GM19438 (cell line): Measurements from ENCODE around the gene ANGPTL5.
"Not testable (repeated sequence)": the region's sequence is repeated elsewhere in the genome, so short reads cannot be mapped to it uniquely, and the experiment has no call there.

Experiments used
- ATAC-seq: cut with Tn5 transposase; IDR thresholded peaks from one replicate; pipeline ENCODE4 v1.9.1; 2021; ENCODE audit warnings: low read depth; ENCODE audit not compliant: unreplicated experiment

Gene ANGPTL5

GRCh38 chr11:101916422-101916821 lies at the start of gene ANGPTL5:
ANGPTL5 (minus strand) TSS chr11:101916522; CDS start chr11:101907909, 8,613 bp downstream.
- no peak for ATAC-seq

- not testable (repeated sequence) for ATAC-seq
Measured at GRCh38 chr11:101964200-101964599, 47.9 kb upstream of the ANGPTL5 start.

GRCh38 chr11:101960231-101960630 lies 43.9 kb upstream of the ANGPTL5 start:
- ATAC-seq: no peak

GRCh38 chr11:101955701-101956100 lies 39.4 kb upstream of the ANGPTL5 start:
- ATAC-seq: no peak

GRCh38 chr11:101955278-101955677 lies 39.0 kb upstream of the ANGPTL5 start:
- ATAC-seq: no peak

- ATAC-seq: no peak
Measured at GRCh38 chr11:101949680-101950220, 33.4 kb upstream of the ANGPTL5 start.

- ATAC-seq: no peak
Measured at GRCh38 chr11:101945448-101945847, 29.1 kb upstream of the ANGPTL5 start.

GRCh38 chr11:101944923-101945322 lies 28.6 kb upstream of the ANGPTL5 start:
- ATAC-seq: no peak

GRCh38 chr11:101940901-101941520 lies 24.7 kb upstream of the ANGPTL5 start:
- ATAC-seq: no peak

GRCh38 chr11:101931692-101932091 lies 15.4 kb upstream of the ANGPTL5 start:
- no peak for ATAC-seq

GRCh38 chr11:101929294-101929915 lies 13.1 kb upstream of the ANGPTL5 start:
- no peak for ATAC-seq

- no peak for ATAC-seq
Measured at GRCh38 chr11:101923554-101923953, 7.2 kb upstream of the ANGPTL5 start.

GRCh38 chr11:101920992-101921391 lies 4.7 kb upstream of the ANGPTL5 start:
- no peak for ATAC-seq

- no peak for ATAC-seq
Measured at GRCh38 chr11:101917226-101917625, 904 bp upstream of the ANGPTL5 start.

GRCh38 chr11:101915791-101916291 lies 481 bp downstream of the ANGPTL5 start:
- ATAC-seq: peak; percentile 39

GRCh38 chr11:101914738-101915426 lies 1.4 kb downstream of the ANGPTL5 start, which contains the start of gene CEP126:
CEP126 (plus strand) TSS chr11:101915010; CDS start chr11:101915285, 275 bp downstream.
- peak; percentile 99 for ATAC-seq

GRCh38 chr11:101914341-101914737 lies 2.0 kb downstream of the ANGPTL5 start:
- ATAC-seq: no peak

GRCh38 chr11:101913656-101914055 lies 2.7 kb downstream of the ANGPTL5 start:
- ATAC-seq: no peak

GRCh38 chr11:101912823-101913284 lies 3.5 kb downstream of the ANGPTL5 start:
- ATAC-seq: no peak

GRCh38 chr11:101909087-101909486 lies 7.2 kb downstream of the ANGPTL5 start:
- ATAC-seq: no peak

- ATAC-seq: no peak
Measured at GRCh38 chr11:101907815-101908214, 8.5 kb downstream of the ANGPTL5 start.
